Vagina (tissue), 2 donors: ENCODE results near the gene RUSC2. TPM values are rescaled to one million over a fixed set of nuclear protein-coding genes. Genes with fewer than 3 reads are reported as not detected.
A peak's percentile ranks its signal among the peaks of the same experiment; 100 is the strongest.
"Not testable (repeated sequence)": the region's sequence is repeated elsewhere in the genome, so short reads cannot be mapped to it uniquely, and the experiment has no call there.

ENCODE experiments used
- DNase-seq, 2 donors: peaks; one replicate each; pipeline ENCODE4 v3.0.0-alpha.2; 2017; ENCODE audit errors: extremely low spot score in 2 of 2
- H3K27ac ChIP-seq: fragments of 200-600 bp; sonication (generic); one replicate; pipeline ENCODE4 v1.5.1; 2019
- H3K27me3 ChIP-seq: fragments of 200-600 bp; sonication (generic); one replicate; pipeline ENCODE4 v1.5.1; 2019
- H3K36me3 ChIP-seq, 2 donors: fragments of 200-600 bp; sonication (generic); one replicate each; pipeline ENCODE4 v1.5.1; 2017 to 2019
- H3K4me1 ChIP-seq: fragments of 200-600 bp; sonication (generic); one replicate; pipeline ENCODE4 v1.5.1; 2019
- H3K4me3 ChIP-seq, 2 donors: fragments of 200-600 bp; sonication (generic); 1 replicate in 1 of 2; 2 replicates in 1 of 2; pipeline ENCODE4 v1.5.1; 2016 to 2019
- H3K9me3 ChIP-seq: fragments of 200-600 bp; sonication (generic); one replicate; pipeline ENCODE4 v1.5.1; 2019
- POLR2A ChIP-seq, 2 donors: fragments of 450-650 bp; IDR thresholded peaks; one replicate each; pipeline ENCODE4 v1.6.1; 2017; ENCODE audit warnings: antibody characterized with exemption in 2 of 2, mild to moderate bottlenecking in 2 of 2, moderate library complexity in 2 of 2
- POLR2AphosphoS5 ChIP-seq, 2 donors: sonication (generic); formaldehyde crosslinking; IDR thresholded peaks; one replicate each; pipeline ENCODE4 v1.9.0; 2017; ENCODE audit warnings: antibody characterized with exemption in 2 of 2, mild to moderate bottlenecking in 2 of 2, low read depth in 1 of 2; ENCODE audit not compliant: insufficient read depth in 1 of 2
- intact Hi-C: fragments of 100-400 bp; cut with DNase I; formaldehyde crosslinking; loops from one replicate; pipeline ENCODE4 v1.15.1; 2023
- total RNA-seq: library from RNA; depleted of rRNA; stranded (reverse); fragments of >200 nt; gene quantifications from one replicate; pipeline ENCODE4 v1.2.3, GENCODE V29; 2016
- TF ChIP-seq, protein P1 (sequence below), 3 experiments: fragments of 450-650 bp in 2 of 3; fragments of 200-600 bp in 1 of 3; sonication (generic) in 1 of 3; IDR thresholded peaks; one replicate each; pipeline ENCODE4 v1.5.1; 2017 to 2019; ENCODE audit warnings: antibody characterized with exemption in 3 of 3, mild to moderate bottlenecking in 2 of 3, moderate library complexity in 2 of 3

Gene RUSC2
- total RNA-seq, 1 donor from 2014 or later = 18.9 TPM

DNA sequence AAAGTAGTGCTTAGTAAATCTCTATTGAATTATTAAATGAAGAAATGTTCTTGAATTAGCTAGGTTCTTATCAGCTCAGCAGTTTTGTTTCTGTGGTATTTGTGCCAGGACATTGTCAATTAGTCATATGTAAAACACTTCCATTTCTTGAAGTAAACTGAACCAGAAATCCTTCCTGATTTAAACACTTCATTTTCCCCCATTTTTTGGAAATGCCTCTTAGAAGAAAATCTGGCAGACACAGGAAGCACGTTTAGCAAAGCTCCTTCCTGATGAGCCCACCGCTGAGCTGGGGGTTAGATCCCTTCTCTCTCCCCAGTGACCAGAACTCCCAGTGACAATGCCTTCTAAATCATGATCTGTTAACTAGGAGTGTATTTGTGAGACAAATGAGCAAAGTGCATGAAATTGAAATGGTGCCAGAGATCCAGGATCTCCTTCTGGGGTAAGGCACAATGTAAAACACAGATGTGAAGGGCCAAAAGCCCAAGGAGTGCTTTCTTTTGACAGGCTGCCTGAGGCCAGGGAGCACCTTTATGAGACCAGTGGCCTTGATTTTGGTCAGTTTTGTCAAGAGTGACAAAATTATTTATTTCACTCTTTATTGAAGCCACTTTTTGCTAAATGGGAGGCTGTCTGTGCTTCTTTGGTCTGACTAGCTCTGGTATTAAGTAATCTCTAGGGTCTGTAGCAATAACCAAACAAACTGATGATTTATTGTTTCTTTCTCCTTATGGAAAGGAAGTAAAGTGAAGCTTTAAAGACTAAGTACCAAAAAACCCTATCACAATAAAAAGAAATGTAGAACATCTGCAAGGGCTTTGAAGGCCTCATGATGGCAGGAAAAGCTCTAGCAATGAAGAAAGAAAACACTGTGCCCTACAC lies 25.5 kb upstream of the RUSC2 start:
- H3K27me3 ChIP-seq = no peaks in the 10 kb centered on the region
- H3K9me3 ChIP-seq = peaks cover 7% of the 10 kb centered on the region
- DNase-seq = no peak
- TF ChIP-seq POLR2A (IDR thresholded peaks at IDR 0.05) = no peak
- TF ChIP-seq POLR2AphosphoS5 (IDR thresholded peaks at IDR 0.05; ENCODE audit: insufficient read depth in 1 of 2, low read depth in 1 of 2) = no peak
- TF ChIP-seq, protein P1, sequence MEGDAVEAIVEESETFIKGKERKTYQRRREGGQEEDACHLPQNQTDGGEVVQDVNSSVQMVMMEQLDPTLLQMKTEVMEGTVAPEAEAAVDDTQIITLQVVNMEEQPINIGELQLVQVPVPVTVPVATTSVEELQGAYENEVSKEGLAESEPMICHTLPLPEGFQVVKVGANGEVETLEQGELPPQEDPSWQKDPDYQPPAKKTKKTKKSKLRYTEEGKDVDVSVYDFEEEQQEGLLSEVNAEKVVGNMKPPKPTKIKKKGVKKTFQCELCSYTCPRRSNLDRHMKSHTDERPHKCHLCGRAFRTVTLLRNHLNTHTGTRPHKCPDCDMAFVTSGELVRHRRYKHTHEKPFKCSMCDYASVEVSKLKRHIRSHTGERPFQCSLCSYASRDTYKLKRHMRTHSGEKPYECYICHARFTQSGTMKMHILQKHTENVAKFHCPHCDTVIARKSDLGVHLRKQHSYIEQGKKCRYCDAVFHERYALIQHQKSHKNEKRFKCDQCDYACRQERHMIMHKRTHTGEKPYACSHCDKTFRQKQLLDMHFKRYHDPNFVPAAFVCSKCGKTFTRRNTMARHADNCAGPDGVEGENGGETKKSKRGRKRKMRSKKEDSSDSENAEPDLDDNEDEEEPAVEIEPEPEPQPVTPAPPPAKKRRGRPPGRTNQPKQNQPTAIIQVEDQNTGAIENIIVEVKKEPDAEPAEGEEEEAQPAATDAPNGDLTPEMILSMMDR (IDR thresholded peaks at IDR 0.05) = no peak
- intact Hi-C loops = no loop called here
- H3K27ac ChIP-seq = no peak overlapping the region
- H3K4me1 ChIP-seq = no peaks in the 10 kb centered on the region
- no peak overlapping the region for H3K4me3 ChIP-seq
- no peaks in the 10 kb centered on the region for H3K36me3 ChIP-seq

DNA sequence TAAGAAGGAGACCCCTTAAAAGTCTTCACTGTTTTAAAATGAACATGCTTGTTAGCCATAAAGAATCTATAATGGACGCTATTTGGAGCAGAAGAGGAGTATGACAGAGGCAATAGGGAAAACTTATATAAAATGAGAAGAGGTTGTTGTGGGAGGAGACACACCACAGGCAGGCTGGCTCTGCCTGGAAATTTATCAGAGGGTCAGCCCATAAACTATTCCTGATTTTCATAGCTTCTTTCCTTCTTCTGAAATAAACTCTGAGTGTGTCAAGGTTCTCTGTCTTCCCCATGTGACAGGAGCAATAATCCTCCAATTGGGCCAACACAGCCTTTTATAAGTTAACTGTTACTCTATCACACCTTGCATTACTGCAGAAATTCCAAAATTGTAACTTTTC lies 19.6 kb upstream of the RUSC2 start:
- no peak for TF ChIP-seq POLR2A (IDR thresholded peaks at IDR 0.05)
- TF ChIP-seq POLR2AphosphoS5 (IDR thresholded peaks at IDR 0.05; ENCODE audit: insufficient read depth in 1 of 2, low read depth in 1 of 2) = no peak
- TF ChIP-seq, protein P1 (IDR thresholded peaks at IDR 0.05) = no peak
- H3K4me1 ChIP-seq = no peaks in the 10 kb centered on the region
- H3K27me3 ChIP-seq = no peaks in the 10 kb centered on the region
- no peak for DNase-seq
- intact Hi-C loops = no loop called here
- H3K4me3 ChIP-seq = no peak overlapping the region
- H3K9me3 ChIP-seq = no peaks in the 10 kb centered on the region
- no peaks in the 10 kb centered on the region for H3K36me3 ChIP-seq
- peak overlapping the region; percentile 57 for H3K27ac ChIP-seq

DNA sequence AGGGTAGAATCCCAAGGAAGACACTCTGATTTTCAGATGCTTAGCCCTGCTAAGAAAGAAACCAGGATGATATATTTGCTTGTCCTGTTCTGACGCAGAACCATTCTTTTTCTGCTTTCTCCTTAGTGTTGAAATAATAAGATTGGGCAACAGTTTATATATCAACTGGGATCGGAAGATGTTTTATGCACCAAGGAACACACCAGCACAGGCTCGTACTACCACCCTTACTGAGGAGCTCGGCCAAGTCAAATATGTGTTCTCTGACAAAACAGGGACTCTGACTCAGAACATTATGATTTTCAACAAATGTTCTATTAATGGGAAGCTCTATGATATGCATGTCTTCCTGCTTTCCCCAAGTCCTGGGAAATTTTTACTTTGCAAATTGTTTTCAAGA lies 19.0 kb upstream of the RUSC2 start:
- Histone ChIP-seq H3K9me3 (no peaks in the 10 kb centered on the region), H3K4me3 (no peak overlapping the region), H3K36me3 (no peaks in the 10 kb centered on the region), H3K4me1 (no peaks in the 10 kb centered on the region), H3K27me3 (no peaks in the 10 kb centered on the region), H3K27ac (peak overlapping the region; percentile 57)
- intact Hi-C loops = no loop called here
- TF ChIP-seq POLR2AphosphoS5 (IDR thresholded peaks at IDR 0.05; ENCODE audit: insufficient read depth in 1 of 2, low read depth in 1 of 2) (peak in 1 of 2 donors; percentile 38), POLR2A (IDR thresholded peaks at IDR 0.05) (no peak)
- no peak for DNase-seq

DNA sequence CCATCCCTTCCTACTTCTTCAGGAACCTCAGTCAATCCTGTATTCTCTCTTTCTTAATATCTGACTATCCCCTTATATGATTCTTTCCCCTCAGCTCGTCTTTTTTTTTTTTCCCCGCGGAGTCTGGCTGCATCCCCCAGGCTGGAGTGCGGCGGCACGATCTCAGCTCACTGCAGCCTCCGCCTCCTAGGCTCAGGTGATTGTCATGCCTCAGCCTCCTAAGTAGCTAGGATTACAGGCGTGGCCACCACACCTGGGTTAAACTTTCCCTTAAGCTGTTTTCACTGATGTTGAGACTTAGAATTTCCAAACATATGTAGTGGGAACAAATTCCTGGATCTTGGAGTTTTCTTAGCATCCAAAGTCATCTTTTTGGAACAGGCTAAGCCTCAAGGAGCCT lies 13.3 kb upstream of the RUSC2 start:
- Histone ChIP-seq H3K4me1 (no peaks in the 10 kb centered on the region), H3K27me3 (no peaks in the 10 kb centered on the region), H3K4me3 (no peak overlapping the region), H3K27ac (no peak overlapping the region), H3K36me3 (no peaks in the 10 kb centered on the region), H3K9me3 (no peaks in the 10 kb centered on the region)
- TF ChIP-seq, protein P1 (IDR thresholded peaks at IDR 0.05) = no peak
- TF ChIP-seq POLR2A (IDR thresholded peaks at IDR 0.05) (no peak), POLR2AphosphoS5 (IDR thresholded peaks at IDR 0.05; ENCODE audit: insufficient read depth in 1 of 2, low read depth in 1 of 2) (no peak)
- DNase-seq = no peak
- intact Hi-C loops = loop anchor here (5.0 kb wide), 1 partner anchor 359 kb away; the partner anchor contains the start of gene ATOSB

DNA sequence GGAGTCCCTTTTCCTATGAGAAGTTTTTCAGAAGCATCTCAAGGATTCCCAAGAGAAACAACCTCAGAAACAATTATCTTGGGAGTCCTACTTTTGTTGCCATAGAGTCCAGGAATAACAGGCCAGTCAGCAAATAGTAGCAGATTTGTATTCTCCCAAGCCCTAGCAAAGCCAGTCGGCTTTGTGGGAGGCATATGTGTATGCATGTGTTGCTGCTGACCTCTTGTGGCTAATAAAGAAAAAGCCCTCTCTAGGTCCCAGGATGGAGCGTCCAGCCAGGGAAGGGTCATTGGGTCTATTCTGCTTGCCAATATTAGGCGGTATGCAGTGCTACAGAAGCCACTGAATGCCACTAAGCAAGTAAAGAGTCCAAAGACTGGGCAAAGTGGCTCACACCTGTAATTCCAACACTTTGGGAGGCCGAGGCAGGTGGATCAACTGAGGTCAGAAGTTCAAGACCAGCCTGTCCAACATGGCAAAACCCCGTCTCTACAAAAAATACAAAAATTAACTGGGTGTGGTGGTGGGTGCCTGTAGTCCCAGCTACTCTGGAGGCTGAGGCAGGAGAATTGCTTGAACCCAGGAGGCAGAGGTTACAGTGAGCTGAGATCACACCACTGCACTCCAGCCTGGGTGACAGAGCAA lies 12.6 kb upstream of the RUSC2 start:
- not testable (repeated sequence) for H3K9me3 ChIP-seq, H3K36me3 ChIP-seq, H3K4me1 ChIP-seq, H3K4me3 ChIP-seq, H3K27ac ChIP-seq, H3K27me3 ChIP-seq, DNase-seq
- peak in 1 of 2 donors; percentile 69 for TF ChIP-seq POLR2AphosphoS5 (IDR thresholded peaks at IDR 0.05; ENCODE audit: insufficient read depth in 1 of 2, low read depth in 1 of 2)
- TF ChIP-seq, protein P1 (IDR thresholded peaks at IDR 0.05) = peak; percentile 61 to 79 (median 77)
- intact Hi-C loops = loop anchor here (5.0 kb wide), 1 partner anchor 360 kb away; the partner anchor contains the start of gene ATOSB
